ENCODE measurements around the gene SPATA7. TPM values are rescaled to one million over a fixed set of nuclear protein-coding genes. Genes with fewer than 3 reads are reported as not detected.

The SPATA7 gene
- total and polyA plus RNA-seq, 10 of the 15 experiments (the other 5 are each of a cell fraction or from before 2014, with no cell fraction given), result 0.39 to 3.0 (median 2.2) TPM

DNA sequence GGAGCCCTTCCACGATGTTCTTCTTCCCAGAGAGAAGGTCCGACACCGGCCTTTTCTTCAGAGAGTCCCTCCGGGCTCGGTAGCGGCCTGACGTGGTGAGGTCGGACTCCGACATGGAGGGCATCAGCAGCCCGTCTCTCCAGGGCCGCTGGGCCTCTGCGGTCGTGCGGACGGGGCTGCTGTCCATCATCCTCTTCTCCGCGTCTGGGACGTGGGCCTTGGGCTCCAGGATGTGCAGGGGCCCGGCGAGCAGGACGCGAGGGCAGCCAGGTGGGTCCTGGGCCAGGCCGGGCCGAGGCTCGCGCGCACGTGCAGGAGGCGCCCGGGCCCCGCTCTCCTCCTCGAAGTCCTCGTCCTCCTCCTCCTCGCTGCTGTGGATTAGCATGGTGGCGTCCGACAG is 93.5 kb downstream of the SPATA7 start (continued):
- no peak for TF ChIP-seq FOXM1 (IDR thresholded peaks at IDR 0.05; ENCODE audit: low read depth, low read length)

- no TSS peak for BruUV-seq (replicated peaks)
- no peak overlapping the region for H3K4me3 ChIP-seq
- RAD21 ChIA-PET (ENCODE audit: unreplicated experiment), result no interaction called here
- no peak overlapping the region for H2AFZ ChIP-seq (ENCODE audit: control insufficient read depth, low read depth, low read length)
- CTCF ChIA-PET, result no interaction called here
- 90% methylated on average over 25 of the region's 40 CpGs for WGBS (ENCODE audit: insufficient coverage, insufficient replicate concordance, low lambda C conversion rate, missing lambda C conversion rate)
- FAIRE-seq (no peak), ATAC-seq (no peak), DNase-seq (ENCODE audit: low read depth, low spot score) (no peak)
- H4K20me1 ChIP-seq (ENCODE audit: control insufficient read depth, insufficient read depth), result no peaks in the 10 kb centered on the region
- POLR2A ChIA-PET, result no interaction called here
- no peaks in the 10 kb centered on the region for H3K9me3 ChIP-seq (replicated peaks; ENCODE audit: control insufficient read depth, insufficient read depth, low read length)
- H3K4me1 ChIP-seq (ENCODE audit: control insufficient read depth, insufficient read depth, low read length), result no peaks in the 10 kb centered on the region
- no peak overlapping the region for H3K9ac ChIP-seq (ENCODE audit: control insufficient read depth, insufficient read depth, low read length)
- no peaks in the 10 kb centered on the region for H3K36me3 ChIP-seq (ENCODE audit: control insufficient read depth in 2 of 2, insufficient read depth in 2 of 2, low read length in 1 of 2)
- H3K79me2 ChIP-seq (ENCODE audit: control insufficient read depth, insufficient read depth, low read length), result no peaks in the 10 kb centered on the region
- peaks cover 0 to 4% of the 10 kb centered on the region in 2 experiments; a peak in 2 of 4 replicates for H3K27me3 ChIP-seq (replicated peaks in 1 of 2; ENCODE audit: control insufficient read depth in 2 of 2, insufficient read depth in 2 of 2, low read length in 1 of 2)
- TF ChIP-seq ZNF217 (IDR thresholded peaks at IDR 0.05) (no peak), SMC3 (IDR thresholded peaks at IDR 0.05; ENCODE audit: borderline replicate concordance, low read length) (no peak), NFYA (IDR thresholded peaks at IDR 0.05; ENCODE audit: borderline replicate concordance, low read depth, low read length) (no peak), RCOR1 (conservative IDR thresholded peaks at IDR 0.05; ENCODE audit: low read depth, low read length) (no peak), FOS (IDR thresholded peaks at IDR 0.05; ENCODE audit: borderline replicate concordance, extremely low read depth, insufficient read length) (no peak), POLR2A (IDR thresholded peaks at IDR 0.05; ENCODE audit: low read depth, low read length) (no peak)
- TF ChIP-seq, protein P1, sequence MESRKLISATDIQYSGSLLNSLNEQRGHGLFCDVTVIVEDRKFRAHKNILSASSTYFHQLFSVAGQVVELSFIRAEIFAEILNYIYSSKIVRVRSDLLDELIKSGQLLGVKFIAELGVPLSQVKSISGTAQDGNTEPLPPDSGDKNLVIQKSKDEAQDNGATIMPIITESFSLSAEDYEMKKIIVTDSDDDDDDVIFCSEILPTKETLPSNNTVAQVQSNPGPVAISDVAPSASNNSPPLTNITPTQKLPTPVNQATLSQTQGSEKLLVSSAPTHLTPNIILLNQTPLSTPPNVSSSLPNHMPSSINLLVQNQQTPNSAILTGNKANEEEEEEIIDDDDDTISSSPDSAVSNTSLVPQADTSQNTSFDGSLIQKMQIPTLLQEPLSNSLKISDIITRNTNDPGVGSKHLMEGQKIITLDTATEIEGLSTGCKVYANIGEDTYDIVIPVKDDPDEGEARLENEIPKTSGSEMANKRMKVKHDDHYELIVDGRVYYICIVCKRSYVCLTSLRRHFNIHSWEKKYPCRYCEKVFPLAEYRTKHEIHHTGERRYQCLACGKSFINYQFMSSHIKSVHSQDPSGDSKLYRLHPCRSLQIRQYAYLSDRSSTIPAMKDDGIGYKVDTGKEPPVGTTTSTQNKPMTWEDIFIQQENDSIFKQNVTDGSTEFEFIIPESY (IDR thresholded peaks at IDR 0.05), result no peak
- TF ChIP-seq, protein P2, sequence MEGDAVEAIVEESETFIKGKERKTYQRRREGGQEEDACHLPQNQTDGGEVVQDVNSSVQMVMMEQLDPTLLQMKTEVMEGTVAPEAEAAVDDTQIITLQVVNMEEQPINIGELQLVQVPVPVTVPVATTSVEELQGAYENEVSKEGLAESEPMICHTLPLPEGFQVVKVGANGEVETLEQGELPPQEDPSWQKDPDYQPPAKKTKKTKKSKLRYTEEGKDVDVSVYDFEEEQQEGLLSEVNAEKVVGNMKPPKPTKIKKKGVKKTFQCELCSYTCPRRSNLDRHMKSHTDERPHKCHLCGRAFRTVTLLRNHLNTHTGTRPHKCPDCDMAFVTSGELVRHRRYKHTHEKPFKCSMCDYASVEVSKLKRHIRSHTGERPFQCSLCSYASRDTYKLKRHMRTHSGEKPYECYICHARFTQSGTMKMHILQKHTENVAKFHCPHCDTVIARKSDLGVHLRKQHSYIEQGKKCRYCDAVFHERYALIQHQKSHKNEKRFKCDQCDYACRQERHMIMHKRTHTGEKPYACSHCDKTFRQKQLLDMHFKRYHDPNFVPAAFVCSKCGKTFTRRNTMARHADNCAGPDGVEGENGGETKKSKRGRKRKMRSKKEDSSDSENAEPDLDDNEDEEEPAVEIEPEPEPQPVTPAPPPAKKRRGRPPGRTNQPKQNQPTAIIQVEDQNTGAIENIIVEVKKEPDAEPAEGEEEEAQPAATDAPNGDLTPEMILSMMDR (IDR thresholded peaks at IDR 0.05 in 2 of 3, conservative IDR thresholded peaks at IDR 0.05 in 1 of 3; ENCODE audit: control insufficient read depth in 2 of 3, extremely low read depth in 1 of 3, insufficient read depth in 1 of 3, low read depth in 3 of 3, low read length in 3 of 3), result no peak
- TF ChIP-seq, protein P3, sequence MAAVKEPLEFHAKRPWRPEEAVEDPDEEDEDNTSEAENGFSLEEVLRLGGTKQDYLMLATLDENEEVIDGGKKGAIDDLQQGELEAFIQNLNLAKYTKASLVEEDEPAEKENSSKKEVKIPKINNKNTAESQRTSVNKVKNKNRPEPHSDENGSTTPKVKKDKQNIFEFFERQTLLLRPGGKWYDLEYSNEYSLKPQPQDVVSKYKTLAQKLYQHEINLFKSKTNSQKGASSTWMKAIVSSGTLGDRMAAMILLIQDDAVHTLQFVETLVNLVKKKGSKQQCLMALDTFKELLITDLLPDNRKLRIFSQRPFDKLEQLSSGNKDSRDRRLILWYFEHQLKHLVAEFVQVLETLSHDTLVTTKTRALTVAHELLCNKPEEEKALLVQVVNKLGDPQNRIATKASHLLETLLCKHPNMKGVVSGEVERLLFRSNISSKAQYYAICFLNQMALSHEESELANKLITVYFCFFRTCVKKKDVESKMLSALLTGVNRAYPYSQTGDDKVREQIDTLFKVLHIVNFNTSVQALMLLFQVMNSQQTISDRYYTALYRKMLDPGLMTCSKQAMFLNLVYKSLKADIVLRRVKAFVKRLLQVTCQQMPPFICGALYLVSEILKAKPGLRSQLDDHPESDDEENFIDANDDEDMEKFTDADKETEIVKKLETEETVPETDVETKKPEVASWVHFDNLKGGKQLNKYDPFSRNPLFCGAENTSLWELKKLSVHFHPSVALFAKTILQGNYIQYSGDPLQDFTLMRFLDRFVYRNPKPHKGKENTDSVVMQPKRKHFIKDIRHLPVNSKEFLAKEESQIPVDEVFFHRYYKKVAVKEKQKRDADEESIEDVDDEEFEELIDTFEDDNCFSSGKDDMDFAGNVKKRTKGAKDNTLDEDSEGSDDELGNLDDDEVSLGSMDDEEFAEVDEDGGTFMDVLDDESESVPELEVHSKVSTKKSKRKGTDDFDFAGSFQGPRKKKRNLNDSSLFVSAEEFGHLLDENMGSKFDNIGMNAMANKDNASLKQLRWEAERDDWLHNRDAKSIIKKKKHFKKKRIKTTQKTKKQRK (IDR thresholded peaks at IDR 0.05; ENCODE audit: low read depth, low read length), result no peak
- TF ChIP-seq, protein P4, sequence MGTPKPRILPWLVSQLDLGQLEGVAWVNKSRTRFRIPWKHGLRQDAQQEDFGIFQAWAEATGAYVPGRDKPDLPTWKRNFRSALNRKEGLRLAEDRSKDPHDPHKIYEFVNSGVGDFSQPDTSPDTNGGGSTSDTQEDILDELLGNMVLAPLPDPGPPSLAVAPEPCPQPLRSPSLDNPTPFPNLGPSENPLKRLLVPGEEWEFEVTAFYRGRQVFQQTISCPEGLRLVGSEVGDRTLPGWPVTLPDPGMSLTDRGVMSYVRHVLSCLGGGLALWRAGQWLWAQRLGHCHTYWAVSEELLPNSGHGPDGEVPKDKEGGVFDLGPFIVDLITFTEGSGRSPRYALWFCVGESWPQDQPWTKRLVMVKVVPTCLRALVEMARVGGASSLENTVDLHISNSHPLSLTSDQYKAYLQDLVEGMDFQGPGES (IDR thresholded peaks at IDR 0.05), result no peak
- no peak overlapping the region for H3K27ac ChIP-seq (ENCODE audit: control insufficient read depth, insufficient read depth)
- no peak overlapping the region for H3K4me2 ChIP-seq (ENCODE audit: control insufficient read depth, insufficient read depth)
- in situ Hi-C loops (cut with MboI), result no loop called here
- intact Hi-C loops (cut with micrococcal nuclease; ENCODE audit: unreplicated experiment), result no loop called here
- SMC1A ChIA-PET (ENCODE audit: uncharacterized antibody, unreplicated experiment), result no interaction called here
Observed at GRCh38 chr14:88479574-88479987, 94.1 kb downstream of the SPATA7 start.

Data from GM12878 (cell line).